ENCODE data around the gene ZNF653.
"Not testable (repeated sequence)": the region's sequence is repeated elsewhere in the genome, so short reads cannot be mapped to it uniquely, and the experiment has no call there.

Gene ZNF653

DNA sequence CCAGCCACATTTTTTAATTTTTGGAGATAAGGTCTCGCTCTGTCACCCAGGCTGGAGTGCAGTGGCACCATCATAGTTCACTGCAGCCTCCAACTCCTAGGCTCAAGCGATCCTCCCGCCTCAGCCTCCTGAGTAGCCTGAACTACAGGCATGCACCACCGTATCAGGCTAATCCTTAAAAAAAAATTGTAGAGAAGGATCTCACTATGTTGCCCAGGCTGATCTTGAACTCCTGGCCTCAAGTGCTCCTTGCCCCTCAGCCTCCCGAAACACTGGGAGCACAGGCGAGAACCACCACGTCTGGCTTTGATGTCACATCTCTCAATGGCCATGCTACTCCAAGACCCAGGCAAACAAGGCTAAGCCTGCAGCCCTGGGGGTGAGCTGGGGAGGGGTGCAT, 49.0 kb downstream of the ZNF653 start:
- DNase-seq (ENCODE audit: low read depth), result no peak

DNA sequence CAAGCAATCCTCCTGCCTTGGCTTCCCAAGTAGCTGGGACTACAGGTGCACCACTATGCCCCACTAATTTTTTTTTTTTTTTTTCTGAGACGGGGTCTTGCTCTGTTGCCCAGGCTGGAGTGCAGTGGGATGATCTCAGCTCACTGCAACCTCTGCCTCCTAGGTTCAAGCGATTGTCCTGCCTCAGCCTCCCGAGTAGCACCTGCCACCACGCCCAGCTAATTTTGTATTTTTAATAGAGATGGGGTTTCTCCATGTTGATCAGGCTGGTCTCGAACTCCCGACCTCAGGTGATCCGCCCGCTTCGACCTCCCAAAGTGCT, 50.4 kb downstream of the ZNF653 start:
- DNase-seq (ENCODE audit: low read depth), result not testable (repeated sequence)

DNA sequence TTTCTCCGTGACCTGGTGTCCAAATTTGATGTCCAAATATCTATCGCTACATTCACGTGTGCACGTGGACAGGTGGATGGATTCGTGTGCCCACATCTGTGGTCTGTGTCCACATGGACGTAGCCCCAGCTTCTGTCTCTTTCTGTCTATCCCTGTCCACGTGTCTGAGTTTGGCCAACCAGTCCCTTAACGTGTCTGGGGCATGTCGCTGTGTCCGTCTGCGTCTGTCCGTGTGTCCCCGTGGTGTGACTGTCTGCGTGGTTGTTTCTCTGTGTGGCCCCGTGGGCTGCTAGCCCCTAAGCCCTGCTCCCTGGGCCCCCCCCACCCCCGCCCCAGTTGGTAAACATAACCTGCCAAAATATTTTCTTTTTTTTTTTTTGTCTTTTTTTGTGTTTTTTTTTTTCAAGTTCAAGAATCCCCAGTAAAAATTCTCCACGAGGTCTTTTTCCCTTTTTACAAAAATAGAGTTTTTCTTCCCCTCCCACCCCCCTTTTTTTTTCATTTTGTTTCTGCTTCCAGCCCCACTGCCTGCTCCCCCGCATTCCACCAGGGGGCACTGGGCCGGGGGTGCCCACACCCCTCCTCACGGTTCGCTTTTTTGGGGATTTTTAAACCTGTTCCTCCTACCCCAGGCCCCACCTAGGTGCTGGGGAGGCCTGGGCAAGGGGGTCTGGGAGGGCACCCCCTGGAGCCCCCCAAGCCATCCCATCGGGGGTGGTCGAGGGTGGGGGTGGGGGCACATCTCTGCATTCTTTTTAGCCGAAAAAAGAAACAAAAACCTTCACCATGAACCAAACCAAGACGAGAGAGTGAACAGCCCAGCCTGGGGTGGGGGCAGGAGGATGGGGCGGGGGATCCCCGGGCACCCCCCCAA, 51.9 kb downstream of the ZNF653 start:
- DNase-seq (ENCODE audit: low read depth), result no peak

DNA sequence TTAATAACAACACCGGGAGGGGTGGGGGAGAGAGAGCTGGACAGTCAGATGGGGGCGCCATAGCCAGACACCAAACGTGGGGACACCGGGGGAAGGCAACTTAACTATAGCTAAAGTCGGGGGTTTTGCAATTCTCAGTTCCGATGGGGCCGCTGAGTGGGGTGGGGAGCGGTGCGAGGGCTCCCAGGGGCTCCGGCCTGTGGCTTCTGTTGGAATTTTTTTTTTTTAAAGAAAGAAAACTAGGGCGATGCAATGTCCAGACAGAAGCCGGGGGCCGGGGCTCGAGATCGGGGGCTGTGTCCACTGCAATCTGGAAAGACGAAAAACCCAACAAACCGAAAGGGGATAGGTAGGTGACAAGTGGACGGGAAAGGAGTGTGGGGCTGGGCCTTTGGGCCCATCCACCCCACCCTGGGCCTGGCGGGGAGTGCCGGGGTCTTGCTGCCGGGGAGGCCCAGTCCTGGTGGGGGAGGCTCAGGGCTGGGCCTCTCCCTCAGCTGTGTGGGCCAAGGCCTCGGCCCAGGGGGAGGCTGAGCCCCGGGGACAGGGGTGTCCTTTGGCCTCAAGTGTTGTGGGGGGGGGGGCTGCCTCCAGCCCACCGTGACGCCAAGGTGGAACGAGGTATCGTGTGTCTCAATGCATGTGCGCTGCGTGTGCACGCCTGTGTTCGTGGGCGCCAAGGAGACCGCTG, 52.9 kb downstream of the ZNF653 start:
- DNase-seq (ENCODE audit: low read depth), result no peak

DNA sequence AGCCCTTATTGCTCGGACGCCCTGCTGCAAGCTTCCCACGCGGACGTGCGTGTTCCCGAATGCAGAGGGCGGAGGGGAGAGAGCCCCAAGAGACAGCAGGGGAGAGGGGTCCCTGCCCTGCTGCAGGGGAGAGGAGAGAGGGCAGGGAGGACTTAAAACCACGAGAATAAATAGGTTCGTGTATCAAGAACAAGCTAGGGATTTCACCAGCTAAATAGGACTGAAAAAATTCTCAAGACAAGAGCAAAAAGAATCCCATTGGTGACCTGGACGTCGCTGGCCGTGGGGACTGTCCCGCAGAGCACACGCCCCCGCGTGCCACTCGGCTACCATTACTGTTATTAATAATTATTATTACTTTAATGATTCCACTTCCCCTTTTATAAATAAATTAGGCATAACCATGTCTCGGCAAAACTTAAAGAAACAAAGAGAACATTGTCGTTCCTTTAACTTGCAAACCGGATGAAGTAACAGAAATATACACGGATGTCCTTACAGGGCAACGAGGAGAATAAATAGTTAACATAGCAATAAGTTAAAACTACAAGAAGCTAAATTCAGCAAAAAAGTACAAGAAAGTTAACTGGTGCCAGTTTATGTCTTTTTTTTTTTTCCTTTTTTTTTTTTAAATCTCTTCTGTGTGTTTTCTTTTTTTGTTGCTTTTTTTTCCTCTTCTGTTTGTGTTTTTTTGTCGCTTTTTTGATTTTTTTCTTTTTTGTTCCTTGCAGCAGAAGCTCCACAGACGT, 53.6 kb downstream of the ZNF653 start:
- no peak for DNase-seq (ENCODE audit: low read depth)

DNA sequence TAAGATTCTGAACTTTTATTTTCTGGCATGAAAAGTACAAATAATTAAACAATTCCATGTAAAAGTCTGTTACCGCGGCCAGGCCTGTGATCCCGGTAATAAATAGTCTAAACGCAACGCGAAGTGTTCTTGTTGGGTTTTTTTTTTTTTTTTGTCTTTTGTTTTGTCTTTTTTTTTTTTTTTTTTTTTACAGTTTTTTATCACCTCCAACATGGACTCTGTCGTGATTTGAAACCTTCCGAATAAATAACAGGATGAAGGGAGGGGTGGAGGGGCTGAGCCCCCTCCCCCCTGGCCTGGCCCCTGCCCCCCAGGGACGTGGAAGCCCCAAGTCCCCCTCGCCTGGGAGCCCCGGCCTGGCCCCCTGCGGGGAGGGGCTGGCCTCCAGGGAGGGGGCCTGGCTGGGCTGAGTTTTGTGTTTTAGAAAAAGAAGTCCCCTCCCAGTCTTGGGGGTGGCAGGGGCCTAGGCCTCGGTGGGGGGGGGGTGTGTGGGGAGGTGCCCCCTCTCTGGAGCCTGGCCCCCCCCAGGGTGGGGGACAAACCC, 54.2 kb downstream of the ZNF653 start:
- DNase-seq (ENCODE audit: low read depth), result no peak

DNA sequence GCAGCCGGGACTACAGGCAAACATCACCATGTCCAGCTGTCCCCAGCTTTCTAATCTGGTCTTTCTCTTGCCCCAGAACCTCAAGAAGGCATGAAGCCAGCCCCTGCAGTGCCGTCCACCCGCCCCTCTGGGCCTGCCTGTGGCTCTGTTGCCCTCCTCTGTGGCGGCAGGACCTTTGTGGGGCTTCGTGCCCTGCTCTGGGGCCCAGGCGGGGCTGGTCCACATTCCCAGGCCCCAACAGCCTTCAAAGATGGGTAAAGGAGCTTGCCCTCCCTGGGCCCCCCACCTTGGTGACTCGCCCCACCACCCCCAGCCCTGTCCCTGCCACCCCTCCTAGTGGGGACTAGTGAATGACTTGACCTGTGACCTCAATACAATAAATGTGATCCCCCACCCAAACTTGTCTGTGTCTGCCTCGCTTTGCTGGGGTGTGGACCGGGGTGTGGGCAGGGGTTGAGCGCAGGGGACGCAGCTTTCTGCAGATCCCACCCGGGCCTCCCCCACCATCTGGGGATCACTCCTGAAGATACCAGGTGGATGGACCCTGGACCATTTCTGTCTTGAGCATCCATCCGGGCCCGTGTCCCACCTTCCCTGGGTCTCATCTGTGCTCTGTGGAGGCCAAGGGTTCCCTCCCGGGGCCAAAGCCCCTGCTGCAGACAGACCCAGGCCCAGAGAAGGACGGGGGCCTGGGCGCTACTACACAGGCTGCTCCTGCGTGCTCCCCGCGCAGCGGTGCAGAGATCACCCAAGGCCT, 54.9 kb downstream of the ZNF653 start:
- DNase-seq (ENCODE audit: low read depth), result no peak

DNA sequence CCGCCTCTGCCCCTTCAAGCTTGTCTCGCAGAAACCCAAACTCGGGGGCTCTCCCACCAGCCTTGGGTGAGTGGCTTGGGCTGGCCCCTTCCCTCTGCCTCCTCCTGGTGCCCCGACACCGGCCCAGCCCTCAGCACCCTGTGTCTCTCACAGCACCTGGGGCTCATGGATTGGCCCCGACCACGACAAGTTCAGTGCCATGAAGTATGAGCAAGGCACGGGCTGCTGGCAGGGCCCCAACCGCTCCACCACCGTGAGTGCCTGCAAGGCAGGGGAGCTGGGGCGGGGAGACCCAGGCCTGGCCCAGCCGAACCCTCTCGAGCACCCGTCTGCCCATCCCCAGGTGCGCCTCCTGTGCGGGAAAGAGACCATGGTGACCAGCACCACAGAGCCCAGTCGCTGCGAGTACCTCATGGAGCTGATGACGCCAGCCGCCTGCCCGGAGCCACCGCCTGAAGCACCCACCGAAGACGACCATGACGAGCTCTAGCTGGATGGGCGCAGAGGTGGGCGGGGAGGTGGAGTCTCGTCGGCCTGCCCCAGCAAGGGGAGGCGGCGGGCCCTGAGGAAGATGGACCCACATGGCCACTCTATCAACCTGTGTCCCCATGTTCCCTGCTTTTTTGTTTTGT, 56.6 kb downstream of the ZNF653 start:
- DNase-seq (ENCODE audit: low read depth), result no peak

DNA sequence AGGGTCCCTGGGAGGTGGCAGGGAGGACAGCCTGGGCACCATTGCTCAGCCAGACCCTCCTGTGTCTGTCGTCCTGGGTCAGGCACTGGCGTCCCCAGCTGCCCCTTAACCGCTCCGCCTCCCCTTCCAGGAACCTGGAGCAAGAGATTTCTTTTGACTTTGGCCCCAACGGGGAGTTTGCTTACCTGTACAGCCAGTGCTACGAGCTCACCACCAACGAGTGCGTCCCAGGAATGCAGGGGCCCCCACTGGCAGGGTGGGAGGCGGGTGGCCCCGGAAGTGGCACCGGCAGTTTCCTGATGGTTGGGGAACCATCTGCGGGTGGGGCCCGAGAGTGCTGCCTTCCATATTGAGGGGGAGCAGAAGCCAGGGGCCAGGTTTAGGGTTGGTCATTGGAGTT, 57.2 kb downstream of the ZNF653 start:
- DNase-seq (ENCODE audit: low read depth), result no peak

DNA sequence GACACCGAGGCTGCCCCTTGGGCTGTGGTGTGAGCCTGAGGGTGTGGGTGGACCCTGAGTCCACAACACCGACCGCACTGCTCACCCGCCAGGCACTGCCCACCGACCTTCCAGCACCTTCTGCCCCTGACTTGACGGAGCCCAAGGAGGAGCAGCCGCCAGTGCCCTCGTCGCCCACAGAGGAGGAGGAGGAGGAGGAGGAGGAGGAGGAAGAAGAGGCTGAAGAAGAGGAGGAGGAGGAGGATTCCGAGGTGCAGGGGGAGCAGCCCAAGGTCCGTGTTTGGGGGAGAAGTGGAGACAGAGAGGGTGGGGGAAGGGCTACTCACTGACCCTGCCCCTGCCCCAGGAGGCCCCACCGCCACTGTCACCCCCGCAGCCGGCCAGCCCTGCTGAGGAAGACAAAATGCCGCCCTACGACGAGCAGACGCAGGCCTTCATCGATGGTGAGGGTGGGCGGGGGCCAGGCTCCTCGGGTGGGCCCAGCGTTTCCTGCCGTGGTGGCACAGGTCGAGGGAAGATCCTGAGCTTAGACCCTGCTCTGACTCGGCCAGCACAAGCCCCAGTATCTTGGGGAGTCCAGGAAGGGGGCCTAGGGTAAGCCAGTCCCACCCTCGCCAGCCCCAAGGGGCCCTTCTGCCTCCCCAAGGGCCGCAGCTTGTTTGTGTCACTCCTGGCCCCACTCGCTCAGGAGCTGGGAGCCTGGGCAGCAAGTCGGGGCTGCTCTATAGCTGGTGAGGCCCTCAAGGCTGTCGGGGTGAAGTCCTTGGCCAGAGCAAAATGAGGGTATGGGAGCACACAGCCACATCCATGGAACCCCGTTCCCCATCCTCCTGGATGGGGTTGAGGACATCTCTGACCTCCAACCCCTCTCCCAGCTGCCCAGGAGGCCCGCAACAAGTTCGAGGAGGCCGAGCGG, 58.0 kb downstream of the ZNF653 start:
- no peak for DNase-seq (ENCODE audit: low read depth)

DNA sequence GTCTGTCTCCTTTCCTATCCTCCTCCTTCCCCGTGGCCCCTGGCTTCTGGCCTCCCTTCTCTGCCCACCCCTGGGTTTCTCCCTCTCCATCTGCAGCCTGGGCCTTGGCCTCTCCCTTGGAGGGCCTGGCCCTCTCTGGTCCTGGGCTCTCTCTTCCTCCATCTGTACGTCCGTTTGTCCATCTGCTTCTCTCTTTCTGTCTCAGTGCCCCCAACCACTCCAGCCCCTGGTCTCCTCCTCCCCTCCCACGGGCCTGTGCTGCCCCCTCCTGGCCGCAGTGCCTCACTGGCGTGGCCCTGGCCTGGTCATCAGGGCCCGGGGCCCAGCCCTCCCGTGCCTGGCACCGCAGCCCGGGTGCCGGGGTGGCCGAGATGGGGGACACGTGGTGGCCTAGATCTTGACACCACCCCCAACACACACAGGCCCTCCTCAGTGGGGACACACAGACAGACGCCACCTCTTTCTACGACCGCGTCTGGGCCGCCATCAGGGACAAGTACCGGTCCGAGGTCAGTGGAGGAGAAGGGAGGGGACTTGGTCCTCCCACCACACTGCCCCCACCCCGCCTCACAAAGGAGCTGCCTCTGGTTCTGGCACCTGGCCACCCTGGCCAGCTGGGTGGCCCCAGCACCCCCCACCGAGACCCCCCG, 58.9 kb downstream of the ZNF653 start:
- no peak for DNase-seq (ENCODE audit: low read depth)

DNA sequence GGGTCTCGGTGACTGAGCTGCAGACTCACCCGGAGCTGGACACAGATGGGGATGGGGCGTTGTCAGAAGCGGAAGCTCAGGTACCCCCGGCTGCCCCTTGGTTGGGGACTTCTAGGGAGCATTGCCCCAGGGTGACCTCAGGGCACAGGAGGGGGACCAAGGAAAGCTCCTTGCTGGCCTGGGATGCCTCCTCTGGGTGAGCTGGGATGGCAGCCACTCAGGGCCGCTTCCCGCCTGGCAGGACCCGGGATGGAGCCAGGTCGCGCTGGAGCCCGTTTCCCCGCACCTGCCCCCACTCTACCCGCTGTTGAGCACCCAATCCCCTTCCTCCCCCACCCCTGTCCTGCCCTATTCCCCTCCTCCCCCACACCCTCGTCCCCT, 59.4 kb downstream of the ZNF653 start:
- no peak for DNase-seq (ENCODE audit: low read depth)

DNA sequence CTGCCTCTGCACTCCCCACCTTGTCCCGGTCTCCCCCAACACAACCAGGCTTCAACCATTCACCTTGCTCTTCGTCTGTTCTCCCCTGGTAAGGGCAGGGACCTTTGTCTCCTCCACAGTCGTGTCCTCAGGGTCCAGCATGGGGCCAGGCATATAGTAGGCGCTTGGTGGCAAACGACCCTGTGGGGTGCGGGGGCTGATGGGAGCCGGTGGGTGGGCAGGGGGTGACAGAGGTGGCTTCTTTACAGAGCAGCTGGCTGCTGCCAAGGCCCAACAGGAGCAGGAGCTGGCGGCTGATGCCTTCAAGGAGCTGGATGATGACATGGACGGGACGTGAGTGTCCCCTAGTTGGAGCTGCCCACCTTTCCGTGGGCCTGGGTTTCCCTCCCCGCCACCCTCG, 60.5 kb downstream of the ZNF653 start:
- DNase-seq (ENCODE audit: low read depth), result no peak

DNA sequence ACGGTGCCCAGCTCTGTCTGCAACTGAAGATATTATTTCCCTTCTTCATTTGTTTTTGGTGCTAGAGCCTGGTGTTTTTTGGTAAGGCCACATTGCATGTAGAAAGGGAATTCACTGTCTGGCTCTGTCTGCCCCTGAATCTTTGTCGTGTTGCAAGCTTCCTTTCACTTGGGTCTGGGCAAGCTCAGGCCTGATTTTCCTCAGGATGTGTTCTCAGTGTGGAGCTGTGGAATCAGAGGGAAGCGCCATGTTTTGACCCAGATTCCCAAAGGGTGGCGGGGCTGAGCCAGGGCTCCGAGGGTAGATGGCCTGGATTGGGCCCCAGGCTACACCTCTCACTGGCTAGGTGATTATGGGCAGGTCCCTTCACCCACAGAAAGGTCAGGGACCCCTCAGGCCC, 61.6 kb downstream of the ZNF653 start:
- DNase-seq (ENCODE audit: low read depth), result no peak

DNA sequence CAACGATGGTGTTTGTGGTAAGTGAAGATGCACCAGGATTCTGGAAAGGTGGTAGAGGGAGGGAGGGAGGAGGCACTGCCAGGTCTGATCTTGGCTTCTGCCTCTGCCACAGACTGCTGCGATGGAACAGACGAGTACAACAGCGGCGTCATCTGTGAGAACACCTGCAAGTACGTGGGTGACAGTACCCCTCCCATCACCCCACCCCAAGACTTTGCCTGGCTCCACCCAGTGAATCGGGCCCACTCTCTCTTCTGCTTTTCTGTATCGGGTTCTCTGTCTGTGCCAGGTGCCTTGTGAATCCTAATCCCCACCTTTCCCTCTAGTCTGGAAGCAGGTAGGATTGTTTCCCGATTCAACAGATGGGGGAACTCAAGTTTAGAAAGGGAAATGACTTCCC, 67.7 kb downstream of the ZNF653 start:
- no peak for DNase-seq (ENCODE audit: low read depth)

DNA sequence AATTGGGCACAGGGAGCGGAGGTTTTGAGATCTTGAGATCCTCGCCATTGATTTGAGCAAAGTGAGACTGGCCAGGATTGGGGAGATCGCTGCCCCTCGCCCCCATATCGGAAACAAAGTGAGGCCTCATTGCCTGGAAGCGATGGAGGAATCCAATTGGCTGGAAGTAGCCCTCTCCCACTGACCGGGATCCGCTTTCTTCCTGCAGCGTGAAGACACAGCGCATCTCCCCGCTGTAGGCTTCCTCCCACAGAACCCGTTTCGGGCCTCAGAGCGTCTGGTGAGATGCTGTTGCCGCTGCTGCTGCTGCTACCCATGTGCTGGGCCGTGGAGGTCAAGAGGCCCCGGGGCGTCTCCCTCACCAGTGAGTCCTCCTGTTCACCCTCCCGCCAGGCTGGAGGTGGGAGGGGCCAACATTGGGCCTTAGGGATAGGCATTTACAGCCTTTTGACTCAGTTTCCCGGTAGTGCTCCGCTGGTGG, 69.8 kb downstream of the ZNF653 start:
- DNase-seq (ENCODE audit: low read depth), result no peak

DNA sequence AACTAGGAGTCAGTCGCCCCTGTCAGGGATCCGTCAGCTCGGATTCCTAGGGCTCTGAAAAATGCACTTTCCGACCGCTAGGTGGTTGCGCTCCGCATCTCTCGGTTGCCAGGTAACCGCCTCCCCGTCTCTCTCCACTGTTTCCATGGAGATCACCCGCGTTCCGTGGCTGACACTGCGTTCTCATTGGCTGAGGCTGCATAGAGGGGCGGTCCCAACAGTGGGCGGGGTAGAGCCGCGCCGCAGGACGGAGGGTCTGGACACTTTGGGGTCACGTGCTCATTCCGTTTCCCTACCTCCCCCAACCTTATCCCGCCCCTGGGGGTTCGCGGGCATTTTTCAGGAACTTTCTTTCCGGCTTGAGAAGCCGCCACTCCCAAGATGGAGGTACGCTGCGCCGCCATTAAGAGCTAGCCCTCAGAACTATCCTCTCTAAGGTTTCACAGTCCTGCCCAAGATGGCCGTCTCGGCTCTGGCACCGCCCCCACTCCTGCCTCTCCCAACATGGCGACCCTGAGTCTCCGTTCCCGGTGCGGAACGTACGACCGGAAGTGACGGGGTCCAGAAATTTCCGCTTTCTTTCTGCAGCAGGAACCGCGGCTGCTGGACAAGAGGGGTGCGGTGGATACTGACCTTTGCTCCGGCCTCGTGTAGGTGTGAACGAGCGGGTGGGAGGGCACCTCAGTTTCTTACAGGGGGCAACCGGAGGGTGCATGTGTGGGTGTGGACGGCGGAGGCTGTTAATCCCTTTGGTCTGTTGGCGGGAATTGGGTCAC, 70.4 kb downstream of the ZNF653 start, which contains the start of the genes ODAD3 and PRKCSH:
ODAD3 (minus strand) TSS at position 65 of the 776 bp plus-strand sequence. CDS start 105 bp downstream, outside the sequence.
PRKCSH (plus strand) TSS at position 579 of the 776 bp plus-strand sequence. CDS start 483 bp downstream, outside the sequence.
- peak; percentile 98 for DNase-seq (ENCODE audit: low read depth)

DNA sequence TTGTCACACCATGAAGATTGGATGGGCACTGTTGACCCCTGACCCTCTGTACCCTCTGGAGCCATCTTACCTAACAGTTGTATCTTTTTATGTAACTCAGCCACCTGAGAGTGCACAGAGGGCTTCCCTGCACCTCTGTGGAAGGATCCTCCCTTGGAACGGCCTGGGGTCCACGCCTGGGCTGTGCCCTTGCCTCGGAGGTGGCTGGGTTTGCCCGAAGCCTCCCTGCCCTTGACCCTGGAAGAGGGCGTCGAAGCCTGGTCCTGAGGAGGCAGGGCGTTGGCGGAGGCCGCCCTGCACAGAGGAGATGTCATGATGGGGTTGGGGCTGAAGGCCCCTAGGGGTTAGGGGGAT, 71.0 kb downstream of the ZNF653 start:
- no peak for DNase-seq (ENCODE audit: low read depth)

DNA sequence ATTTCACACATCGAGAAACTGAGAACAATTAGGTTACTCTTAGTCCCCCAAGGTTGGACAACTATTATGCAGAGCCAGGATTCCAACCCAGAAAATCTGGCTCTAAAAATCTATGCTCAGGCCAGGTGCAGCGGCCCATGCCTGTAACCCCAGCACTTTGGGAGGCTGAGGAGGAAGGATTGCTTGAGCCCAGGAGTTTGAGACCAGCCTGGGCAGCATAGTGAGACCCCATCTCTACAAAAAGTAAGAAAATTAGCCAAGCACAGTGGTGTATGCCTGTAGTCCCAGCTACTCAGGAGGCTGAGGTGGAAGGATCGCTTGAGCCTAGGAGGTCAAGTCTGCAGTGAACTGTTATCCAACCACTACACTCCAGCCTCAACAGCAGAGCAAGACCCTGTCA, 72.1 kb downstream of the ZNF653 start:
- not testable (repeated sequence) for DNase-seq (ENCODE audit: low read depth)
